Activated CD4-positive, alpha-beta T cell treated with anti-CD3 and anti-CD28 coated beads for 24 hours (primary cell): Measurements from ENCODE around the gene MLXIP.

Experiments
- DNase-seq, 2 donors: peaks; one replicate each; pipeline ENCODE4 v3.0.0-alpha.2; 2020; ENCODE audit warnings: low read depth in 2 of 2

MLXIP gene

GRCh38 chr12:122185494-122186082 is 107.0 kb downstream of the MLXIP start:
- no peak for DNase-seq

DNA sequence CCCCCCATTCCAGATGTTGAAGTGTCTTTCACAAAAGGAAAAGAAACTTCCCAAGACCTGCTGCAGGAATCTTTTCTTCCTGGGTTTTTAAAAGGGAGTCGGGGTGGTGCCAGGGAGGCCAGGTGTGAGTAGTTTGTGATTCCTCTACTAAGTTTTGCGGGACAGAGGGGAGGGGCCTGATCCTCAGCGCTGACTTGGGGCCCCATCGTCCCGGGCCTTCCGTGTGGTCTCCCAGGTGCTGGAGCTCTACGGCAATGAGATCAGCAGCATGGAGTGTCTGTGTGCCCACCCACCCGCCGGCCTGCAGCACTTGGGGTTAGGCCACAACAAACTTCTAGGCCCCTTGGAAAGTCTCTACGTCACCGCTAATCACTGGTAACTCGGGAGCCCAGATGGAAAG is 108.9 kb downstream of the MLXIP start:
- DNase-seq = no peak

DNA sequence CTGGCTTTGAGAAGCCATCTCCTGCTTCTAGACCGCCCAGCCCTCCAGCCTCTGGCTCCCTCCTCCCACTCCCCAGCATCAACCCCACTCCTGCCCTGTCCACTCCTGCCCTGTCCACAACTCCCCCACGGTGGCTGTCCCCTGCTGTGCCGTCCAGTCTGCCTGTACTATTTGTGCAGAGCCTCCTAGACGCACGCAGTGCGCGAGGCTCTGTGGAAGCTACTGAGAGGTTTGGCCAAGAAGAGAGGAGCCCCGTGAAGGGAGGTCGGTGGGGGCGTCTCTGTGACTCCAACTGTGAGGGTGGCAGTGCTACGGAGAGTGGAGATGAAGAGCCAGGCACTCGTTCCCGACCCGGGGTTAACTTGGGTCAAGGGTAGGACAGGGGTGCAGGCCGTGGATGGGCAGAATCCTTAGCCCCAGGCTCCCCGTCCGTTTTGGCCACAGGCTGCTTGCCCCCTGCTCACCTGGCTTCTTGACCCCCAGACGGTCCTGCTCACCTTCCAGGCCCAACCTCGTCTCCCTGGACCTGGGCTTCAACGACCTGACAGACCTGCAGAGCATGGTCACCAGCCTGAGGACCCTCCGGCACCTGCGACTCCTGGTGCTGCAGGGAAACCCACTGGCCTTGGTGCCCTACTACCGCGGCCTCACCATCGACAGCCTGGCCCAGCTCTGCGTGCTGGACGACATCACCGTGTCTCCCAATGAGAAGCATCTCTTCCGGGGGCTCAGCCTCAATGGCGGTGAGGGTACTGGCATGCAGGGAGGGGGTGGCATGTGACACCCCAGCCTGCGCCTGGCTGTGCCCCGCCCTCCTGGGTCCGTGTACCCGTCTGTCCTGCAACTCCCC is 111.3 kb downstream of the MLXIP start:
- DNase-seq = no peak

DNA sequence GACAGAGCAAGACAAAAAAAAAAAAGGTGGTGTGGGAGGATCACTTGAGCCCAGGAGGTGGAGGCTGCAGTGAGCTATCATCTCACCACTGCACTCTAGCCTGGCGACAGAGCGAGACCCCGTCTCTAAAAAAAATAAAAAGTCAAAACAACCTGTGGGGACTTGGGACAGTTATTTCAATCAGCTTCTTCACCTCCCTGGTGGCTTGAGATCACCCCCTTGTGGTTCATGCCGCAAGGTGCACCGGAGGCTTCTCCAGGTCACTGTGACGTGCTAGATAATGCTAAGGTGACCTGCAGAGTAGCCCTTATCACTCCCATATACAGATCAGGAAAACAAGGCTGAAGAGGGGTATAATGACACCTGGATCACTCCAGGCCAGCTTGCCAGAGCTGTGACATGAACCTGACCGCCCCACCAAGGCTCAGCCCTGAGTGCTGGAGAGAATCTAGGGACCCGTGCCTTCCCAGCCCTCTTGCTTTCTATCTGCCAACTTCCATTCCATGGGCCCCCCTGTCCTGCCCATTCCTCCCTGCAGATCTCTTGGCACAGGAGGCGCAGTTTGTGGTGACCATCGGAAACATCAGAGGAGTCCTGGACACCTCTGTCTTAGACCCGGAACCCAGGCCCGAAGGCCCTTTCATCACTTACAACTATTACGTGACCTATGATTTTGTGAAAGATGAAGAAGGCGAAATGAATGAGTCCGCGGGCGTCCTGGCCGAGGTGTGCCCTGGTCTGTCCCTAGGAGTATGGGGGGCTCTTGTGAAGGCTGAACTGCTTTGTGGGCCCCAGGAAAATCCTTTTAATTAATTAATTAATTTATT is 112.5 kb downstream of the MLXIP start:
- peak; percentile 50 to 64 for DNase-seq

GRCh38 chr12:122192441-122192840 is 113.9 kb downstream of the MLXIP start:
- DNase-seq = no peak

DNA sequence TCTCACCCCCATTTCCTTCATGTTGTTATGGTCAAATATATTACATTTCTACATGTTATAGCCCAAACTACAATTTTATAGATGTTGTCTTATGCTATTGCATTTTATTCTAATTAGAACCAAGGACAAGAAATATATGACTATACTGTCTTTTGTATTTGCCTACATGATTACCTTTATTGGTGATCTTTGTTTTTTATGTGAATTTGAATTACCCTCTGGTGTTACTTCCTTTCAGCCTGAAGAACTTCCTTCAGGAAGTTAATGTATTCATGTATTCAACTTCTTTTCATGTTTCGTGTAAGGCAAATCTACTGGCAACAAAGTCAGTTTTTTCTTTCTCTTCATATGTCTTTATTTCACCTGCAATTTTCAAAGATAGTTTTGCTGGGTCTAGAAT is 116.2 kb downstream of the MLXIP start:
- no peak for DNase-seq

DNA sequence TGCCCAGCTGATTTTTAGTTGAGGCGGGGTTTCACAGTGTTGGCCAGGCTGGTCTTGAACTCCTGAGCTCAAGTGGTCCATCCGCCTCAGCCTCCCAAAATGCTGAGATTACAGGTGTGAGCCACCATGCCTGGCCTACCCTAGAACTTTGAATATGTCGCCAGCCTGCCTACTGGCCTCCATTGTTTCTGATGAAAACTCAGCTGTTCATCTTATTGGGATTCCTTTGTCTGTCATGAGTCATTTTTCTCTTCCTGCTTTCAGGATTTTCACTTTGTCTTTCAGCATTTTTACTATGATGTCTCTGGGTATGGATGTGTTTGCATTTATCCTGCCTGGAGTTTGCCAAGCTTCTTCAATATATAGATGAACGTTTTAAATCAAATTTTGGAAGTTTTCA is 116.8 kb downstream of the MLXIP start:
- DNase-seq = no peak
